ENCODE data around the gene RUFY1.
"Not testable (repeated sequence)": the region's sequence is repeated elsewhere in the genome, so short reads cannot be mapped to it uniquely, and the experiment has no call there.

GRCh38 chr5:179522107-179522506, 28.2 kb upstream of the RUFY1 start:
- not testable (repeated sequence) for TF ChIP-seq CTCF, POLR2A (IDR thresholded peaks at IDR 0.05)
